Non-pigmented ciliary epithelial cell (primary cell): ENCODE data around the gene TRIM10.
"Not testable (repeated sequence)": the region's sequence is repeated elsewhere in the genome, so short reads cannot be mapped to it uniquely, and the experiment has no call there.

Experiments
- DNase-seq: peaks from one replicate; pipeline ENCODE4 v3.0.0-alpha.2; 2010; ENCODE audit warnings: low read depth

The TRIM10 gene

GRCh38 chr6:30172681-30173080 is 11.7 kb upstream of the TRIM10 start:
- DNase-seq, result no peak

- DNase-seq, result no peak
Observed at GRCh38 chr6:30171677-30172471, 10.9 kb upstream of the TRIM10 start.

- no peak for DNase-seq
Observed at GRCh38 chr6:30169658-30170614, 8.9 kb upstream of the TRIM10 start.

- DNase-seq, result no peak
Observed at GRCh38 chr6:30168741-30169140, 7.7 kb upstream of the TRIM10 start.

GRCh38 chr6:30167101-30167500 is 6.1 kb upstream of the TRIM10 start:
- DNase-seq, result no peak

GRCh38 chr6:30165238-30165637 is 4.2 kb upstream of the TRIM10 start:
- DNase-seq, result not testable (repeated sequence)

GRCh38 chr6:30164714-30165113 is 3.7 kb upstream of the TRIM10 start:
- DNase-seq, result no peak

GRCh38 chr6:30163918-30164654 is 3.1 kb upstream of the TRIM10 start:
- no peak for DNase-seq

- no peak for DNase-seq
Observed at GRCh38 chr6:30163090-30163917, 2.3 kb upstream of the TRIM10 start, which contains the start of gene TRIM15. TSS of gene TRIM15 (plus strand) at chr6:30163546. CDS start at chr6:30163685, 139 bp downstream.

GRCh38 chr6:30162265-30163089 is 1.5 kb upstream of the TRIM10 start:
- no peak for DNase-seq

GRCh38 chr6:30160008-30160784 is 815 bp downstream of the TRIM10 start:
- no peak for DNase-seq

- no peak for DNase-seq
Observed at GRCh38 chr6:30158475-30159040, 2.5 kb downstream of the TRIM10 start.

GRCh38 chr6:30157999-30158398 is 3.0 kb downstream of the TRIM10 start:
- no peak for DNase-seq

GRCh38 chr6:30157581-30157980 is 3.4 kb downstream of the TRIM10 start:
- no peak for DNase-seq

- no peak for DNase-seq
Observed at GRCh38 chr6:30156774-30157173, 4.2 kb downstream of the TRIM10 start.

GRCh38 chr6:30156262-30156599 is 4.8 kb downstream of the TRIM10 start:
- DNase-seq, result no peak

GRCh38 chr6:30155520-30156261 is 5.3 kb downstream of the TRIM10 start:
- no peak for DNase-seq

GRCh38 chr6:30154709-30155519 is 6.1 kb downstream of the TRIM10 start:
- no peak for DNase-seq
